Measurements from ENCODE around the gene CPOX. TPM values are rescaled to one million over a fixed set of nuclear protein-coding genes. Genes with fewer than 3 reads are reported as not detected.
A peak's percentile ranks its signal among the peaks of the same experiment; 100 is the strongest.

The CPOX gene
- total and polyA plus RNA-seq, 4 experiments from 2014 or later: 3.3 to 41.3 (median 24.6) TPM

DNA sequence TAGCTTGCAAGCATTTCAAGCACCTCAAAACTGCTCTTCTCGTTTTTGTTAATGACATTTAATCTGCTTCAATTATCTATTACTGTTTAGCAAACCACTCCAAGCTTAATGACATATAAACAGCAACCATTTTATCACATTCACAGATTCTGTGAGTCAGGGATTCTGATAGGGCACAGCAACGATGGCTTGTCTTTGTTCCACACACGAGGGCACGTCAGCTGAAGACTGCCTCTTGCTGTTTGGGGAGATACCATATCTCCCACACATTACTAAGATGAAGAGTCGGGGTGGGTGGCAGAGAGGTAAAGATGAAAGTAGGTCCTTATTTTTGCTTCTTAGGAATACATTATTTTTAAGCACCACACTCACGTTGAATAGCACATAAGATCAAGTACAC is 19.3 kb downstream of the CPOX start:
- intact Hi-C loops (cut with micrococcal nuclease): loop anchor here (5.0 kb wide), 1 partner anchor 132 kb away; no protein-coding TSS in a partner anchor
- Histone ChIP-seq H3K4me1 (ENCODE audit: insufficient read depth, low read length) (peaks cover 15% of the 10 kb centered on the region), H3K9me3 (ENCODE audit: control insufficient read depth in 1 of 2, low read length in 2 of 2) (no peaks in the 10 kb centered on the region), H3K4me3 (ENCODE audit: low read length in 2 of 2) (no peak overlapping the region), H3K27ac (ENCODE audit: low read depth, low read length) (no peak overlapping the region), H3K36me3 (ENCODE audit: insufficient read depth, low read length) (no peaks in the 10 kb centered on the region), H3K27me3 (ENCODE audit: insufficient read depth, low read length) (no peaks in the 10 kb centered on the region)
- H3K9me3 Mint-ChIP-seq: no peaks in the 10 kb centered on the region
- no peak overlapping the region for H3K4me3 Mint-ChIP-seq
- peaks cover 17 to 38% (median 30%) of the 10 kb centered on the region in 4 donors for H3K4me1 Mint-ChIP-seq
- peaks cover 21 to 25% of the 10 kb centered on the region in 2 donors for H3K36me3 Mint-ChIP-seq
- ChIA-PET POLR2A (ENCODE audit: partially characterized antibody) (interaction anchor here (0.8 to 5.1 kb wide), 5 partner anchors 11 to 186 kb away, joined by 3 to 72 read pairs (median 45); partner anchors contain the start of genes CLDND1 and CPOX), CTCF (ENCODE audit: partially characterized antibody) (interaction anchor here (0.6 to 3.5 kb wide), 25 partner anchors 11 to 536 kb away, joined by 3 to 52 read pairs (median 4); partner anchors contain the start of genes CLDND1 and CPOX)
- H3K27ac Mint-ChIP-seq: peak overlapping the region in 5 of 7 donors; percentile 13 to 89 (median 69)
- no peaks in the 10 kb centered on the region for H3K27me3 Mint-ChIP-seq
- no peak for DNase-seq

GRCh38 chr3:98573181-98573728 is 20.2 kb downstream of the CPOX start:
- H3K27me3 ChIP-seq (ENCODE audit: insufficient read depth, low read length): no peaks in the 10 kb centered on the region
- Mint-ChIP-seq H3K27ac (peak overlapping the region; percentile 11 to 96 (median 88)), H3K4me1 (peaks cover 22 to 47% (median 37%) of the 10 kb centered on the region in 4 donors), H3K4me3 (peak overlapping the region in 7 of 8 donors; percentile 7 to 70 (median 59)), H3K27me3 (no peaks in the 10 kb centered on the region), H3K9me3 (peaks cover 0 to 3% (median 0%) of the 10 kb centered on the region in 8 donors), H3K36me3 (peaks cover 18 to 21% of the 10 kb centered on the region in 2 donors)
- intact Hi-C loops (cut with micrococcal nuclease): loop anchor here (1.0 to 5.0 kb wide), 8 partner anchors 17 to 534 kb away; partner anchors contain the start of gene CLDND1
- no peak overlapping the region for H3K27ac ChIP-seq (ENCODE audit: low read depth, low read length)
- CTCF ChIA-PET (ENCODE audit: partially characterized antibody): interaction anchor here (0.7 to 3.8 kb wide), 33 partner anchors 10 to 550 kb away, joined by 3 to 52 read pairs (median 5); partner anchors contain the start of genes CLDND1, CPOX and GPR15
- POLR2A ChIA-PET (ENCODE audit: partially characterized antibody): interaction anchor here (0.6 to 5.1 kb wide), 9 partner anchors 10 to 66 kb away, joined by 3 to 72 read pairs (median 5); partner anchors contain the start of genes CLDND1, CPOX and GPR15
- no peak overlapping the region for H3K4me3 ChIP-seq (ENCODE audit: low read length in 2 of 2)
- no peaks in the 10 kb centered on the region for H3K36me3 ChIP-seq (ENCODE audit: insufficient read depth, low read length)
- peaks cover 21% of the 10 kb centered on the region for H3K4me1 ChIP-seq (ENCODE audit: insufficient read depth, low read length)
- peak in 4 of 5 donors; percentile 41 to 55 (median 50) for DNase-seq
- no peaks in the 10 kb centered on the region for H3K9me3 ChIP-seq (ENCODE audit: control insufficient read depth in 1 of 2, low read length in 2 of 2)

DNA sequence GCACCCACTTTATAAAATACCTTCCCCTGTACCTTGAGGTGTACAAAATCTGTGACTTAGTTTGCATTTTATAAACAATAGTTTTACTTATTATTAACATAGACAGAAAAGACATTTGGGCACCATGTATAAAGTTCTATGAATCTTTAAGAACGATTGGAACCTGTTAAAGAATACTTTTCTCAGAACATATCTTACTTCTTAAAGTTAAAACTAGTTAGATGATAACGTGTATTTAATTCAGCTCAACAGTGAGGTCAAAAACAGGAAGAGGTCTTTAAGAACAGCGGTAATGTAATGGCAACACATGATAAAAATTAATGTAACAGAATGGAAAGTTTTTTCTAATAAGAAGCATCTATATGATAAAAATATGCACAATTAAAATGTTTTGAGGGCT is 25.0 kb downstream of the CPOX start:
- H3K4me1 Mint-ChIP-seq: peaks cover 54 to 80% (median 67%) of the 10 kb centered on the region in 4 donors
- Histone ChIP-seq H3K9me3 (ENCODE audit: control insufficient read depth in 1 of 2, low read length in 2 of 2) (no peaks in the 10 kb centered on the region), H3K4me3 (ENCODE audit: low read length in 2 of 2) (no peak overlapping the region), H3K36me3 (ENCODE audit: insufficient read depth, low read length) (no peaks in the 10 kb centered on the region), H3K4me1 (ENCODE audit: insufficient read depth, low read length) (peaks cover 64% of the 10 kb centered on the region), H3K27ac (ENCODE audit: low read depth, low read length) (peak overlapping the region; percentile 92), H3K27me3 (ENCODE audit: insufficient read depth, low read length) (no peaks in the 10 kb centered on the region)
- peak overlapping the region; percentile 89 to 99 (median 94) for H3K27ac Mint-ChIP-seq
- peaks cover 0 to 4% of the 10 kb centered on the region in 2 donors for H3K36me3 Mint-ChIP-seq
- ChIA-PET CTCF (ENCODE audit: partially characterized antibody) (no interaction called here), POLR2A (ENCODE audit: partially characterized antibody) (interaction anchor here (0.6 to 20.3 kb wide), 5 partner anchors 14 to 55 kb away, joined by 3 to 680 read pairs (median 163); partner anchors contain the start of genes CLDND1 and GPR15)
- H3K27me3 Mint-ChIP-seq: no peaks in the 10 kb centered on the region
- DNase-seq: no peak
- intact Hi-C loops (cut with micrococcal nuclease): loop anchor here (1.0 kb wide), 1 partner anchor 529 kb away; no protein-coding TSS in a partner anchor
- peaks cover 0 to 3% (median 0%) of the 10 kb centered on the region in 8 donors for H3K9me3 Mint-ChIP-seq
- H3K4me3 Mint-ChIP-seq: peak overlapping the region in 7 of 8 donors; percentile 10 to 79 (median 68)

DNA sequence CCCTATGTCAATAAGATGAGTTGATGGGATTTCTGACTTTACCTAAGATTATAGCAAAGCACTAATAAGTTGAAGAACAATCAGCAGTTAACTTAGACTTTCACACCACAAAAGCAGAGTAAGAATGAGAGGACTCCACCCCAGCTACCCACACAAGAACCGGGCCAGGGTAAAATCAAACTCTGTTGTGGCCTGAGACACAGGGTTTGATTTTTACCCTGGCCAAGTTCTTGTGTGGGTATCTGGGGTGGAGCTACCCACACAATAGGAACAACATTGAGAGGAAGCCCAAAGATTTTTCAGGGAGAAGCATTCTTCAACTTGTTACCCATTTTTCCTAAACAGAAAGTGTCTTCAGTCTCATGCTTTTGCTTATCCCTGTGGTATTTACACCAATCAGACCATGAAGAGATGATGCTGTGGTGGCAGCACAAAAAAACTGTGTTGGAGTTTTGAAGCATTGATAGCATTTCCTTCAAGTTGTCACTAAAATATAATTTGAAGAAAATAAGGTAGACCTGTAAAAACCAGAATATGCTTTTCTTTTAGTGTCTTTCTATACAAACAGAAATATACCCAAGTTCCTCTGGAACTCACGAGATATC is 25.6 kb downstream of the CPOX start:
- Histone ChIP-seq H3K9me3 (ENCODE audit: control insufficient read depth in 1 of 2, low read length in 2 of 2) (no peaks in the 10 kb centered on the region), H3K4me3 (ENCODE audit: low read length in 2 of 2) (no peak overlapping the region), H3K27ac (ENCODE audit: low read depth, low read length) (peak overlapping the region; percentile 92), H3K36me3 (ENCODE audit: insufficient read depth, low read length) (no peaks in the 10 kb centered on the region), H3K4me1 (ENCODE audit: insufficient read depth, low read length) (peaks cover 64% of the 10 kb centered on the region), H3K27me3 (ENCODE audit: insufficient read depth, low read length) (no peaks in the 10 kb centered on the region)
- intact Hi-C loops (cut with micrococcal nuclease): loop anchor here (1.0 kb wide), 1 partner anchor 528 kb away; no protein-coding TSS in a partner anchor
- peaks cover 0 to 3% (median 0%) of the 10 kb centered on the region in 8 donors for H3K9me3 Mint-ChIP-seq
- peak overlapping the region; percentile 89 to 99 (median 94) for H3K27ac Mint-ChIP-seq
- peak overlapping the region; percentile 38 to 84 (median 72) for H3K4me3 Mint-ChIP-seq
- peak in 4 of 5 donors; percentile 26 to 46 (median 36) for DNase-seq
- H3K27me3 Mint-ChIP-seq: no peaks in the 10 kb centered on the region
- ChIA-PET CTCF (ENCODE audit: partially characterized antibody) (no interaction called here), POLR2A (ENCODE audit: partially characterized antibody) (interaction anchor here (0.6 to 20.3 kb wide), 6 partner anchors 14 to 54 kb away, joined by 3 to 680 read pairs (median 85); partner anchors contain the start of genes CLDND1, CPOX and GPR15)
- peaks cover 51 to 80% (median 66%) of the 10 kb centered on the region in 4 donors for H3K4me1 Mint-ChIP-seq
- H3K36me3 Mint-ChIP-seq: peaks cover 0 to 4% of the 10 kb centered on the region in 2 donors

GRCh38 chr3:98565843-98566242 is 27.6 kb downstream of the CPOX start:
- Histone ChIP-seq H3K4me1 (ENCODE audit: insufficient read depth, low read length) (peaks cover 76% of the 10 kb centered on the region), H3K4me3 (ENCODE audit: low read length in 2 of 2) (no peak overlapping the region), H3K27me3 (ENCODE audit: insufficient read depth, low read length) (no peaks in the 10 kb centered on the region), H3K36me3 (ENCODE audit: insufficient read depth, low read length) (no peaks in the 10 kb centered on the region), H3K9me3 (ENCODE audit: control insufficient read depth in 1 of 2, low read length in 2 of 2) (no peaks in the 10 kb centered on the region), H3K27ac (ENCODE audit: low read depth, low read length) (peak overlapping the region; percentile 92)
- peak overlapping the region; percentile 91 to 99 (median 98) for H3K27ac Mint-ChIP-seq
- ChIA-PET CTCF (ENCODE audit: partially characterized antibody) (interaction anchor here (1.0 to 6.0 kb wide), 6 partner anchors 7 to 222 kb away, joined by 3 to 52 read pairs (median 16); partner anchors contain the start of genes CLDND1 and CPOX), POLR2A (ENCODE audit: partially characterized antibody) (interaction anchor here (1.4 to 20.3 kb wide), 8 partner anchors 7 to 110 kb away, joined by 3 to 680 read pairs (median 48); partner anchors contain the start of genes CLDND1, CPOX and GPR15)
- H3K27me3 Mint-ChIP-seq: no peaks in the 10 kb centered on the region
- H3K4me3 Mint-ChIP-seq: peak overlapping the region in 6 of 8 donors; percentile 12 to 87 (median 64)
- peaks cover 58 to 86% (median 74%) of the 10 kb centered on the region in 4 donors for H3K4me1 Mint-ChIP-seq
- DNase-seq: no peak
- intact Hi-C loops (cut with micrococcal nuclease): no loop called here
- H3K9me3 Mint-ChIP-seq: peaks cover 0 to 3% (median 0%) of the 10 kb centered on the region in 8 donors
- H3K36me3 Mint-ChIP-seq: peaks cover 0 to 4% of the 10 kb centered on the region in 2 donors

- no peak for DNase-seq
- ChIA-PET POLR2A (ENCODE audit: partially characterized antibody) (interaction anchor here (0.6 to 20.3 kb wide), 10 partner anchors 7 to 612 kb away, joined by 3 to 680 read pairs (median 18); partner anchors contain the start of genes CLDND1, CPOX and GPR15), CTCF (ENCODE audit: partially characterized antibody) (interaction anchor here (1.0 to 6.0 kb wide), 9 partner anchors 8 to 222 kb away, joined by 3 to 52 read pairs (median 7); partner anchors contain the start of genes CLDND1 and CPOX)
- intact Hi-C loops (cut with micrococcal nuclease): no loop called here
- peaks cover 0 to 3% (median 0%) of the 10 kb centered on the region in 8 donors for H3K9me3 Mint-ChIP-seq
- H3K27ac Mint-ChIP-seq: peak overlapping the region; percentile 91 to 99 (median 98)
- no peaks in the 10 kb centered on the region for H3K36me3 ChIP-seq (ENCODE audit: insufficient read depth, low read length)
- H3K4me3 ChIP-seq (ENCODE audit: low read length in 2 of 2): no peak overlapping the region
- peaks cover 58 to 88% (median 76%) of the 10 kb centered on the region in 4 donors for H3K4me1 Mint-ChIP-seq
- H3K27me3 Mint-ChIP-seq: no peaks in the 10 kb centered on the region
- H3K27ac ChIP-seq (ENCODE audit: low read depth, low read length): peak overlapping the region; percentile 92
- H3K4me1 ChIP-seq (ENCODE audit: insufficient read depth, low read length): peaks cover 81% of the 10 kb centered on the region
- peak overlapping the region in 7 of 8 donors; percentile 23 to 87 (median 66) for H3K4me3 Mint-ChIP-seq
- H3K27me3 ChIP-seq (ENCODE audit: insufficient read depth, low read length): no peaks in the 10 kb centered on the region
- peaks cover 0 to 4% of the 10 kb centered on the region in 2 donors for H3K36me3 Mint-ChIP-seq
- H3K9me3 ChIP-seq (ENCODE audit: control insufficient read depth in 1 of 2, low read length in 2 of 2): no peaks in the 10 kb centered on the region
Measured at GRCh38 chr3:98565237-98565643, 28.2 kb downstream of the CPOX start.
